Measurements from ENCODE around the gene PARD3.

The PARD3 gene

GRCh38 chr10:34486008-34486407, 329.1 kb downstream of the PARD3 start:
- DNase-seq, result no peak

GRCh38 chr10:34484164-34484563, 330.9 kb downstream of the PARD3 start:
- DNase-seq, result no peak

GRCh38 chr10:34480345-34480744, 334.8 kb downstream of the PARD3 start:
- DNase-seq, result no peak

- DNase-seq, result no peak
Measured at GRCh38 chr10:34479520-34480179, 335.4 kb downstream of the PARD3 start.

GRCh38 chr10:34477249-34477648, 337.8 kb downstream of the PARD3 start:
- peak in 1 of 2 experiments; percentile 23 for DNase-seq

GRCh38 chr10:34476608-34477007, 338.5 kb downstream of the PARD3 start:
- DNase-seq, result no peak

- no peak for DNase-seq
Measured at GRCh38 chr10:34475786-34476185, 339.3 kb downstream of the PARD3 start.

GRCh38 chr10:34475274-34475646, 339.8 kb downstream of the PARD3 start:
- no peak for DNase-seq

GRCh38 chr10:34474555-34475273, 340.4 kb downstream of the PARD3 start:
- no peak for DNase-seq

- DNase-seq, result no peak
Measured at GRCh38 chr10:34474009-34474376, 341.1 kb downstream of the PARD3 start.

- peak in 1 of 2 experiments; percentile 35 for DNase-seq
Measured at GRCh38 chr10:34473174-34474008, 341.7 kb downstream of the PARD3 start.

GRCh38 chr10:34470307-34470706, 344.8 kb downstream of the PARD3 start:
- DNase-seq, result no peak

GRCh38 chr10:34469446-34469845, 345.6 kb downstream of the PARD3 start:
- DNase-seq, result no peak

GRCh38 chr10:34467902-34468301, 347.2 kb downstream of the PARD3 start:
- no peak for DNase-seq

GRCh38 chr10:34467364-34467763, 347.7 kb downstream of the PARD3 start:
- DNase-seq, result no peak

GRCh38 chr10:34465678-34466077, 349.4 kb downstream of the PARD3 start:
- DNase-seq, result no peak

GRCh38 chr10:34464591-34464990, 350.5 kb downstream of the PARD3 start:
- no peak for DNase-seq

- no peak for DNase-seq
Measured at GRCh38 chr10:34464000-34464399, 351.1 kb downstream of the PARD3 start.

- DNase-seq, result no peak
Measured at GRCh38 chr10:34462993-34463392, 352.1 kb downstream of the PARD3 start.

- no peak for DNase-seq
Measured at GRCh38 chr10:34462056-34462455, 353.0 kb downstream of the PARD3 start.

GRCh38 chr10:34454590-34455261, 360.4 kb downstream of the PARD3 start:
- no peak for DNase-seq

GRCh38 chr10:34449836-34450235, 365.3 kb downstream of the PARD3 start:
- no peak for DNase-seq

GRCh38 chr10:34446049-34446448, 369.0 kb downstream of the PARD3 start:
- no peak for DNase-seq
